Liver (tissue), 9 donors: ENCODE measurements around the gene SAFB. TPM values are rescaled to one million over a fixed set of nuclear protein-coding genes. Genes with fewer than 3 reads are reported as not detected.
"Not testable (repeated sequence)": the region's sequence is repeated elsewhere in the genome, so short reads cannot be mapped to it uniquely, and the experiment has no call there.

Experiments used
- DNase-seq: peaks from one replicate; pipeline ENCODE4 v3.0.0-alpha.2; 2017; ENCODE audit warnings: low spot score
- H3K27ac ChIP-seq, 2 donors: one replicate each; pipeline ENCODE4 v1.7.0; 2013; ENCODE audit warnings: inconsistent platforms in 2 of 2, low read length in 2 of 2, control low read depth in 1 of 2, low read depth in 1 of 2, mild to moderate bottlenecking in 1 of 2
- H3K27me3 ChIP-seq, 4 donors: one replicate each; pipeline versions ENCODE4 v1.6.1 to v1.7.0; 2013; ENCODE audit warnings: low read length in 3 of 4, inconsistent platforms in 1 of 4, mild to moderate bottlenecking in 1 of 4, moderate library complexity in 1 of 4; ENCODE audit not compliant: control insufficient read depth in 4 of 4, insufficient read depth in 4 of 4
- H3K36me3 ChIP-seq, 4 donors: one replicate each; pipeline versions ENCODE4 v1.6.1 to v1.7.0; 2013; ENCODE audit warnings: low read length in 3 of 4, mild to moderate bottlenecking in 3 of 4, low read depth in 1 of 4, moderate library complexity in 1 of 4; ENCODE audit not compliant: control insufficient read depth in 4 of 4, insufficient read depth in 3 of 4
- H3K4me1 ChIP-seq, 4 donors: one replicate each; pipeline versions ENCODE4 v1.6.1 to v1.7.0; 2013; ENCODE audit warnings: low read length in 3 of 4, mild to moderate bottlenecking in 3 of 4, moderate library complexity in 1 of 4; ENCODE audit not compliant: control insufficient read depth in 4 of 4, insufficient read depth in 4 of 4
- H3K4me3 ChIP-seq, 3 donors: one replicate each; pipeline versions ENCODE4 v1.6.1 to v1.7.0; 2013; ENCODE audit warnings: low read length in 3 of 3, control low read depth in 1 of 3, low read depth in 1 of 3, mild to moderate bottlenecking in 1 of 3
- H3K9ac ChIP-seq, 2 donors: one replicate each; pipeline ENCODE4 v1.7.0; 2013; ENCODE audit warnings: low read length in 2 of 2, mild to moderate bottlenecking in 2 of 2, moderate library complexity in 2 of 2, control low read depth in 1 of 2, low read depth in 1 of 2
- H3K9me3 ChIP-seq, 4 donors: one replicate each; pipeline versions ENCODE4 v1.6.1 to v1.7.0; 2013; ENCODE audit warnings: low read length in 3 of 4; ENCODE audit not compliant: control insufficient read depth in 4 of 4
- EGR1 ChIP-seq, 2 donors: IDR thresholded peaks; 2 replicates each; pipeline ENCODE4 v1.6.1; 2016 to 2018; ENCODE audit warnings: antibody characterized with exemption in 2 of 2, low read depth in 2 of 2
- GABPA ChIP-seq, 2 donors: IDR thresholded peaks in 1 of 2; conservative IDR thresholded peaks in 1 of 2; 2 replicates each; pipeline ENCODE4 v1.6.1; 2016; ENCODE audit warnings: antibody characterized with exemption in 2 of 2, mild to moderate bottlenecking in 1 of 2, moderate library complexity in 1 of 2
- HNF4A ChIP-seq, 2 donors: conservative IDR thresholded peaks; 2 replicates each; pipeline ENCODE4 v1.6.1; 2016; ENCODE audit warnings: antibody characterized with exemption in 2 of 2, mild to moderate bottlenecking in 2 of 2
- HNF4G ChIP-seq: IDR thresholded peaks from 2 replicates; pipeline ENCODE4 v1.6.1; 2016; ENCODE audit warnings: antibody characterized with exemption
- JUND ChIP-seq, 2 donors: IDR thresholded peaks; 2 replicates each; pipeline ENCODE4 v1.6.1; 2016; ENCODE audit warnings: antibody characterized with exemption in 2 of 2
- MAX ChIP-seq: IDR thresholded peaks from 2 replicates; pipeline ENCODE4 v1.6.1; 2016; ENCODE audit warnings: antibody characterized with exemption
- NR2F2 ChIP-seq: IDR thresholded peaks from 2 replicates; pipeline ENCODE4 v1.6.1; 2016; ENCODE audit warnings: antibody characterized with exemption
- RAD21 ChIP-seq, 2 donors: IDR thresholded peaks; 2 replicates each; pipeline ENCODE4 v1.6.1; 2016; ENCODE audit warnings: antibody characterized with exemption in 2 of 2, mild to moderate bottlenecking in 2 of 2
- REST ChIP-seq: IDR thresholded peaks from 2 replicates; pipeline ENCODE4 v1.6.1; 2016; ENCODE audit warnings: antibody characterized with exemption, mild to moderate bottlenecking
- RXRA ChIP-seq, 2 donors: IDR thresholded peaks; 2 replicates each; pipeline ENCODE4 v1.6.1; 2017 to 2018; ENCODE audit warnings: antibody characterized with exemption in 2 of 2, mild to moderate bottlenecking in 1 of 2
- TAF1 ChIP-seq: conservative IDR thresholded peaks from 2 replicates; pipeline ENCODE4 v1.6.1; 2016; ENCODE audit warnings: antibody characterized with exemption, mild to moderate bottlenecking
- YY1 ChIP-seq: IDR thresholded peaks from 2 replicates; pipeline ENCODE4 v1.6.1; 2016; ENCODE audit warnings: antibody characterized with exemption, mild to moderate bottlenecking
- ZBTB33 ChIP-seq: IDR thresholded peaks from 2 replicates; pipeline ENCODE4 v1.6.1; 2016; ENCODE audit warnings: antibody characterized with exemption
- WGBS: extraction: QIAGEN DNeasy Blood & Tissue Kit; methylation state at CpG from one replicate; pipeline ENCODE4 v1.1.7; 2013; 5-methylcytosine and 5-hydroxymethylcytosine counted together
- polyA plus RNA-seq, 2 donors: library from polyadenylated mRNA; stranded (reverse) in 1 of 2; unstranded in 1 of 2; fragments of 200-250 nt in 1 of 2; fragments of >200 nt in 1 of 2; fragmentation: Nextera tagmentation in 1 of 2; extraction: Ambion mirVana in 1 of 2; gene quantifications; one replicate each; pipeline versions ENCODE4 v1.2.1 to v1.2.3, GENCODE V29; 2013 to 2015
- total RNA-seq, 2 donors: library from RNA; depleted of rRNA; stranded (reverse); fragments of >200 nt; gene quantifications; one replicate each; pipeline ENCODE4 v1.2.3, GENCODE V29; 2014
- TF ChIP-seq, protein P1 (sequence below): fragments of 150-350 bp; IDR thresholded peaks from 2 replicates; pipeline ENCODE4 v1.5.1; 2017; ENCODE audit warnings: improper control_type of control experiment, low read depth, low read length; ENCODE audit not compliant: missing input control
- TF ChIP-seq, protein P2 (sequence below): IDR thresholded peaks from 2 replicates; pipeline ENCODE4 v1.6.1; 2016; ENCODE audit warnings: antibody characterized with exemption
- donor health status: healthy.
- donor health status: healthy.
- donor health status: healthy.
- donor health status: healthy.
- donor health status: healthy.

Gene SAFB
- total and polyA plus RNA-seq, 4 donors, result 16.5 to 65.0 (median 38.5) TPM

DNA sequence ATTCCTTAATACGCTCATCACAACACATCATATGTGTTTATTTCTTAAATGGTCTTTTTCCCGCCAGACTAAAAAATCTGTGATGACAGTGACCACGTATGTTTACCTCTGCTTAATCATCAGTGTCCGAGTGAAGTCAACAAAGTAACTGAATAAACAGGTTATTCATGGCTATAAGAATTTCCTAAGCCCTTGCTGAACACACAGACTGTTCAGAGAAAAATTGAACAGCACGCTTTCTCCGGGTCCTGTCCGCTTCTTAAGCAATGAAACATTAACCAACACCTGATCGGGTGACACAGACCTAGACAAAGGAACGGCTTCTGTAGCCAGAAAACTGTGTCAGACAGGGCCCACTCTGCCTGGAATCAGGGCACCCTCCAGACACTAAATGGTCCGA lies 14.6 kb upstream of the SAFB start:
- Histone ChIP-seq H3K4me3 (no peak overlapping the region), H3K9ac (no peak overlapping the region), H3K4me1 (no peaks in the 10 kb centered on the region), H3K27ac (no peak overlapping the region), H3K27me3 (no peaks in the 10 kb centered on the region), H3K36me3 (peaks cover 36 to 84% (median 77%) of the 10 kb centered on the region in 4 donors), H3K9me3 (no peaks in the 10 kb centered on the region)
- DNase-seq, result no peak
- TF ChIP-seq HNF4G, result no peak
- TF ChIP-seq, protein P1, sequence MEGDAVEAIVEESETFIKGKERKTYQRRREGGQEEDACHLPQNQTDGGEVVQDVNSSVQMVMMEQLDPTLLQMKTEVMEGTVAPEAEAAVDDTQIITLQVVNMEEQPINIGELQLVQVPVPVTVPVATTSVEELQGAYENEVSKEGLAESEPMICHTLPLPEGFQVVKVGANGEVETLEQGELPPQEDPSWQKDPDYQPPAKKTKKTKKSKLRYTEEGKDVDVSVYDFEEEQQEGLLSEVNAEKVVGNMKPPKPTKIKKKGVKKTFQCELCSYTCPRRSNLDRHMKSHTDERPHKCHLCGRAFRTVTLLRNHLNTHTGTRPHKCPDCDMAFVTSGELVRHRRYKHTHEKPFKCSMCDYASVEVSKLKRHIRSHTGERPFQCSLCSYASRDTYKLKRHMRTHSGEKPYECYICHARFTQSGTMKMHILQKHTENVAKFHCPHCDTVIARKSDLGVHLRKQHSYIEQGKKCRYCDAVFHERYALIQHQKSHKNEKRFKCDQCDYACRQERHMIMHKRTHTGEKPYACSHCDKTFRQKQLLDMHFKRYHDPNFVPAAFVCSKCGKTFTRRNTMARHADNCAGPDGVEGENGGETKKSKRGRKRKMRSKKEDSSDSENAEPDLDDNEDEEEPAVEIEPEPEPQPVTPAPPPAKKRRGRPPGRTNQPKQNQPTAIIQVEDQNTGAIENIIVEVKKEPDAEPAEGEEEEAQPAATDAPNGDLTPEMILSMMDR, result no peak
- no peak for TF ChIP-seq NR2F2
- no peak for TF ChIP-seq JUND (IDR thresholded peaks at IDR 0.05)
- TF ChIP-seq RXRA (IDR thresholded peaks at IDR 0.05), result no peak
- TF ChIP-seq REST, result no peak
- TF ChIP-seq RAD21 (IDR thresholded peaks at IDR 0.05), result no peak
- no peak for TF ChIP-seq YY1
- TF ChIP-seq MAX, result no peak
- no peak for TF ChIP-seq ZBTB33
- no peak for TF ChIP-seq EGR1 (IDR thresholded peaks at IDR 0.05; ENCODE audit: low read depth in 2 of 2)
- no peak for TF ChIP-seq HNF4A (conservative IDR thresholded peaks at IDR 0.05)
- no peak for TF ChIP-seq GABPA (IDR thresholded peaks at IDR 0.05 in 1 of 2, conservative IDR thresholded peaks at IDR 0.05 in 1 of 2)
- TF ChIP-seq, protein P2, sequence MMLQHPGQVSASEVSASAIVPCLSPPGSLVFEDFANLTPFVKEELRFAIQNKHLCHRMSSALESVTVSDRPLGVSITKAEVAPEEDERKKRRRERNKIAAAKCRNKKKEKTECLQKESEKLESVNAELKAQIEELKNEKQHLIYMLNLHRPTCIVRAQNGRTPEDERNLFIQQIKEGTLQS, result no peak
- no peak for TF ChIP-seq TAF1
- whole genome bisulfite sequencing, result 91% methylated on average over 10 of the region's 10 CpGs

GRCh38 chr19:5608766-5609165 lies 14.1 kb upstream of the SAFB start:
- not testable (repeated sequence) for H3K4me3 ChIP-seq, H3K4me1 ChIP-seq, DNase-seq, H3K9me3 ChIP-seq, H3K9ac ChIP-seq, H3K27ac ChIP-seq, H3K27me3 ChIP-seq
- H3K36me3 ChIP-seq, result peaks cover 36 to 84% (median 77%) of the 10 kb centered on the region in 4 donors
- WGBS, result 94% methylated on average over 9 of the region's 9 CpGs
